ENCODE measurements around the gene UAP1L1.
A peak's percentile ranks its signal among the peaks of the same experiment; 100 is the strongest.
"Not testable (repeated sequence)": the region's sequence is repeated elsewhere in the genome, so short reads cannot be mapped to it uniquely, and the experiment has no call there.

UAP1L1 gene, protein sequence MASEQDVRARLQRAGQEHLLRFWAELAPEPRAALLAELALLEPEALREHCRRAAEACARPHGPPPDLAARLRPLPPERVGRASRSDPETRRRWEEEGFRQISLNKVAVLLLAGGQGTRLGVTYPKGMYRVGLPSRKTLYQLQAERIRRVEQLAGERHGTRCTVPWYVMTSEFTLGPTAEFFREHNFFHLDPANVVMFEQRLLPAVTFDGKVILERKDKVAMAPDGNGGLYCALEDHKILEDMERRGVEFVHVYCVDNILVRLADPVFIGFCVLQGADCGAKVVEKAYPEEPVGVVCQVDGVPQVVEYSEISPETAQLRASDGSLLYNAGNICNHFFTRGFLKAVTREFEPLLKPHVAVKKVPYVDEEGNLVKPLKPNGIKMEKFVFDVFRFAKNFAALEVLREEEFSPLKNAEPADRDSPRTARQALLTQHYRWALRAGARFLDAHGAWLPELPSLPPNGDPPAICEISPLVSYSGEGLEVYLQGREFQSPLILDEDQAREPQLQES

DNA sequence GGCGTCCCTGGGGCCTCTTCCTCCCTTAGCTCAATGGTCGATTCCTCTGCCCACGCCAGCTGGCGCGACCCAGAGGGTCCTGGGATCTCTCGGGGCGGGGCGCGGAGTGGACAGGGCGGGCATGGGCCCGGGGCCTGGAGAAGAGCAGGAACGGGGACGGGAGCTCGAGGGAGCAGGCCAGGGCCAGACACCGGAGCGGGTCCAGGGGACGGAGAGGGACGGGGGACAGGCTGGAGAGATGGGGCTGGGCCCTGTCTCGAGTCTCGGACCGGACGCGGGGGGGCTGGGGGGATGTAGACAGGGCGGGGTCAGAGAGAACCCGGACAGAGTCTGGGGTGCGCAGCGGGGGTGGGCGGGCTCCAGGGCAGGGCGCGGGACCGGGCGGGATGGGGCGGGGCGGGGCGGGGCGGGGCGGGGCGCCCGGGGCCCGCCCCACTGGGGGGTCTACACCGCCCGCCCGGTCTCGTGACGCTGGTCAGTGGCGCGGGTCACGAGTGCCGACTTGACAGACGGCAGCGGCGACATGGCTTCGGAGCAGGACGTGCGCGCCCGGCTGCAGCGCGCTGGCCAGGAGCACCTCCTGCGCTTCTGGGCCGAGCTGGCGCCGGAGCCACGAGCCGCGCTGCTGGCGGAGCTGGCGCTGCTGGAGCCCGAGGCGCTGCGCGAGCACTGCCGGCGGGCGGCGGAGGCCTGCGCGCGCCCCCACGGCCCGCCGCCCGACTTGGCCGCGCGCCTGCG, at the start of gene UAP1L1:
Gene UAP1L1, plus strand, starts transcription at position 508 of the 738 bp plus-strand sequence. Its CDS starts 16 bp downstream, at position 524.
- DNase-seq = peak; percentile 27 to 34

- peak; percentile 47 to 70 for DNase-seq
Observed at GRCh38 chr9:137028263-137029057, 48.9 kb upstream of the UAP1L1 start.

DNA sequence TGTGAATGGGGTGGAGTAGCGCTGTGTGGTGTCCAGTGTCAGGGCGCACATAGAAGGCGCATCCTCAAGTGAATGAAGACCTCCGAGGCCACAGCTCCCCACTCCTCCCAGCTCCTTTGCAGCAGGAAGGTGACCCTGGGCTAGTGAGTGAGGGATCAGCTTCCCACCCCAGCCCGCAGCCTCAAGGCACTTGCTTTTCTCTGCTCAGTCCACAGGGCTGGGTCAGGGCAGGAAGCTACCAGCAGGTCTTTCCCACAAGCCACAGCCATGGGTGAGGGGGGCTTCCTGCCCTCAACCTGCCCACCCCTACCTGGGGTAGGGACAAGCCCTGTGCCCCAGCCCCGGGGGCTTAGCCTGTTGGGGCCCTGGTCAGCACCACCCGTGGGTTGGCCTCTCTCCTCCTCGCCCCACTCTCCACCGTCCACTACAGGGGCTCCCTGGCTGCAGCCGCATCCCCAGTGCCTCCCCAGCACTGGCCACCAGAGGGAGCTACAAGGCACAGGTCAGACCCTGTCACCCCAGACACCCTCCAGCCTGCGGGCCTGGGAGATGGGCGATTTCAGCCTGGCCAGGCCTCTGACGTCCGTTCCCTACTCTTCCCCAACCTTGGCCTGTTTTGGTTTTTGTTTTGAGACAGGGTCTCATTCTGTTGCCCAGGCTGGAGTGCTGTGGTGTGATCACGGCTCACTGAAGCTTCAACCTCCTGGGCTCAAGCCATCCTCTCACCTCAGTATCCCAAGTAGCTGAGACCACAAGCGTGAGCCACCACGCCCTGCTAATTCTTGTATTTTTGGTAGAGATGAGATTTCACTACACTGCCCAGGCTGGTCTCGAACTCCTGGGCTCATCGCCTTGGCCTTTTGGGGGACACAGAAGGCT, 48.0 kb upstream of the UAP1L1 start:
- DNase-seq = peak; percentile 50 to 74

DNA sequence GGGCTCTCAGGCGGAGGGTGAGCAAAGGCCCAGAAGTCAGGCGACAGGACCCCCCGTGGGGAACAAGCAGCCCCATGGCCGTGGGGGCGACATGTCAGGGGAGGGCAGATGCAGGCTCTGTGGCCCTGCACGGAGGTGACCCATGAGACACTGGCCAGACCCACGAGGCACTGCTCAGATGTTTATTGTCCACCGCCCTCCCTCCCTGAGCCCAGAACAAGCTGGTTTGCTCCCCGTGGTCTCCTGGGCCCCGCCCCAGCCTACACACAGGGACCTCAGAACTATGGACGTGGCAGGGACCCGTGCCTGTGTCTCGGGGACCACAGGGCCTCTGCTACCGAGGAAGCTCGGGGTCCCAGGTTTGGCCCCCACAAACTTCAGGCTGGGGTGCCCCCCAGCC, 47.3 kb upstream of the UAP1L1 start:
- DNase-seq = no peak

DNA sequence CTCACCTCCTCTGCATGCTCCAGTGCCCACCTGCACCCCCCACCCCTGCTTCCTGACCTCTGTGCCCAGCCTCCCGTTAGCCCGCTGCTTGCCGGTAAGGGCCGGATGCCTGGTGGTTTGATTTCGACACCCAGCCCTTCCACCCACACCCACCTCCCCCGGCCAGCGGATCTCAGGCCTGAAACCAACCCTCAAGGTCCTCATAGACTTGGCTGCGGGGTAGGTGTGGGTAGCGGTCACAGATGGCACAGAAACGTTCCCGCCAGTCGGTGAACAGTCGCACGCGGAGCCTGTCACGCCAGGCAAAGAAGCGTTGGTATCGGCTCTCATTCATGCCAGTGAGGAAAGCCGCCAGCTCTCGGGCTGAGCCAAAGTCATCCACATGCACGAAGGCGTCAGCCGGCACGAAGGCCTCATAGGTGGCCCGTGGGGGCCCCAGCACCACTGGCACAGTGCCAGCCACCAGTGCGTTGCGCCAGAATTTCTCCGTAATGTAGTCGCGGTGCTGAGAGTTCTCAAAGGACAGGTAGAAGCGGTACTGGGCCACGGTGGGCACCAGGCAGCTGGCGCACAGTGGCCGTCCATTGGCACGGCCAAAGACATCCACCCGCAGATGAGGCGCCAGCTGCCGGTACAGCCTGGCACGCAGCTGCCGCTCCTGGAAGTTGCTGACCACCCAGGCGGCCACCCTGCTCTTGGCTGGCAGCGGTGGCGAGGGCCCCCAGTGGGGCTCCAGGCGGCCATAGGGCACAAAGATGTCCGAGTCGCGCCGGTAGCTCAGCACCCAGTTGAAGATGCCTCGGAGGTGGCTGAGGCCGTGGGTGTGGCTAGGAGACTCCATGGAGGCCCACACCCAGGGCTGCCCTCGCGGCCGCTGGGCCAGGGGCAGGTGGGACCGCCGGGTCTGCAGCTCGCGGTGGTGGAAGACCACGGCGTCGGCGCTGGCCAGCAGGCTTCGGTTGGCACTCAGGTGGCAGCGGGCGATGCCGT, 46.5 kb upstream of the UAP1L1 start:
- DNase-seq = peak in 1 of 2 experiments; percentile 34

DNA sequence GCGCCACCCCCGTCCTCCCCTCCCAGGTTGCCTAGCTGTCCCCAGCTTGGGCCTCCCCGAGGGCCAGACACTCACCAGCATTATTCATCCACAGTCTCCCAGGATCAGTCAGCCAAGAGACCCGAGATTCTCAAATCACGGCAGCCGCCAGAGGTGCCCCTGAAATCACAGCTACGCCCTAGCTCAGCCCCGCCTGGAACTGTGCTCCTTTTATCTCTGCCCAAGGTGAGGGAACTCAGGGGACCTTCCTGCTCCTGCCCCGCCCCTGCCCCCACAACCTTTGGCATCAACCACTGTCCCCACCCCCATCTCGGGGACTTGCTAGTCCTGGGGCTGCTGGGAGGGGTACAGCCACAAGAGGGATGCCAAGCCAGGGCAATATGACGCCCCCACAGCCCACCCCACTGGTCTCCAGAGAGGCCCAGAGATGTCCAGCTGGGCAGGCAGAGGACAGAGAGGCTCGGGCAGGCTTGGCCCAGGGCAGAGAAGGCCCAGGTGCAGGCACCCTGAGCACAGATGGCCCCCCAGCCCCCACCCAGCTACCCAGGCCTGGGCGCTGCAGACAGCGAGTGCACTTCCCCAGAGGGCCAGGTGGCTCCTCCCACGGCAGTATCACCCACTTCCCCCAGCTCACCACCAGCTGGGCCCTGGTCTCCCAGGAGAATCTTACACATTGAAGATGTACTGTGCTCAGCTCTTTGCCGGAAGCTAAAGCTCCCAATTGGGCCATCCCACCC, 45.2 kb upstream of the UAP1L1 start, which contains the start of gene FUT7:
Gene FUT7, minus strand, starts transcription at position 185 of the 737 bp plus-strand sequence. Its CDS starts 97 bp downstream, at position 88.
- no peak for DNase-seq

GRCh38 chr9:137032858-137033257, 44.5 kb upstream of the UAP1L1 start:
- no peak for DNase-seq

DNA sequence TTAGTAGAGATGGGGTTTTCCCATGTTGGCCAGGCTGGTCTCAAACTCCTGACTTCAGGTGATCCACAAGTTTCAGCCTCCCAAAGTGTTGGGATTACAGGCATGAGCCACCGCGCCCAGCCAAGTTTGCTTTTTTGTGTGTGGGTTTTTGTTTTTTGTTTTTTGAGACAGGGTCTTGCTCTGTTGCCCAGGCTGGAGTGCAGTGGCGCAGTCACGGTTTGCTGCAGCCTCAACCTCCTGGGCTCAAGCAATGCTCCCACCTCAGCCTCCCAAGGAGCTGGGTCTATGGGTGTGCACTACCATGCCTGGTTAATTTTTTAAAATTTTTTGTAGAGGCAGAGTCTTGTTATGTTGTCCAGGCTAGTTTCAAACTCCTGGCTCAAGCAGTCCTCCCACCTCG, 43.8 kb upstream of the UAP1L1 start:
- DNase-seq = not testable (repeated sequence)

DNA sequence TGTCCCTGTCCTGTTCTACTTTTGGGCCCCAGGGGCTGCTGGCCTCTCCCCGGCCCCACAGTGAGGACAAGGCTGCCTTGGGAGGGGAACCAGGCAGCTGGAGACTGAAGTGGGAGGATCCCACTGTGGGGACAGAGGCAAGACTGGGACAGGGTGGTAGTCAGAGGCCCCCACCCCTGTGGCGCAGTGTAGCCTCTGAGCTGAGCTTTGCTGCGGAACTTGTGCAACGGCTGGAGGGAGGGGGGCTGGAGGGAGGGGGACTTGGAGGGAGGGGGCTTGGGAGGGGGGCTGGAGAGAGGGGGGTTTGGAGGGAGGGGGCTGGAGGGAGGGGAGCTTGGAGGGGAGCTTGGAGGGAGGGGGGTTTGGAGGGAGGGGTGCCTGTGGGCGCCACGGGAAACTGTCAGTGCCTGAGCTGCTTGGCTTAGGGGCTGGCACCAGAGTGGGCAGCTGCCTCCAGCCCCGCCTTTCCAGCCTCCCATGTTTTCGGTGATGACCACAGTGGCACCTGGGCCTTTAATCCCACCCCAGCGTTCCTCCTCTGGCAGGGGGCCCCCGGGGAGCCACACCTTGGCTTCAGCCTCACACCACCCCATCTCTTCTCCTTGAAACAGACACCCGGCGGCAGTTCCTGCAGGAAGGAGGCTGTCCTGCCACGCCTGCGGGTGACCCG, 43.1 kb upstream of the UAP1L1 start:
- DNase-seq = no peak

GRCh38 chr9:137034709-137035506, 42.4 kb upstream of the UAP1L1 start:
- peak; percentile 81 to 88 for DNase-seq

GRCh38 chr9:137035507-137035834, 41.8 kb upstream of the UAP1L1 start:
- DNase-seq = no peak

- DNase-seq = no peak
Observed at GRCh38 chr9:137035937-137036336, 41.4 kb upstream of the UAP1L1 start.

DNA sequence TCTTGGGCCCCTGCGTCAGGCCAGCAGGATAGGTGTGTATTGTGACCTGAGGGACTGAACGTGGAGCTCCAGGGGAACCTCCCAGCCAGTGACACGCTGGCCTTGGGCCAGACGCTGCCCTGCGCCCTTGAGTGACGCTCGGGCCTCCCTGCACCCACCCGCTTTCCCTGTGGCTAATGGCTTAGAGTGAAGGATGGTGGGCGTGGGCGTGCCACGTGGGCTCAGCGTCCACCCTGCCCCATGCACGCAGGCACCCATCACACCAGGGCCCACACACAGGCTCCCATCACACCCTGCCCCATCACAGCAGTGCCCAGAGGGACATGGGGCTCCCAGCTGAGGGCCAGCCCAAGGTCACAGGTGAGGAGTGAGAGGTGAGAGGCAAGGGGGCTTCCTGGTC, 40.3 kb upstream of the UAP1L1 start:
- no peak for DNase-seq

GRCh38 chr9:137037483-137037882, 39.8 kb upstream of the UAP1L1 start:
- no peak for DNase-seq

GRCh38 chr9:137038916-137039315, 38.4 kb upstream of the UAP1L1 start:
- DNase-seq = no peak

DNA sequence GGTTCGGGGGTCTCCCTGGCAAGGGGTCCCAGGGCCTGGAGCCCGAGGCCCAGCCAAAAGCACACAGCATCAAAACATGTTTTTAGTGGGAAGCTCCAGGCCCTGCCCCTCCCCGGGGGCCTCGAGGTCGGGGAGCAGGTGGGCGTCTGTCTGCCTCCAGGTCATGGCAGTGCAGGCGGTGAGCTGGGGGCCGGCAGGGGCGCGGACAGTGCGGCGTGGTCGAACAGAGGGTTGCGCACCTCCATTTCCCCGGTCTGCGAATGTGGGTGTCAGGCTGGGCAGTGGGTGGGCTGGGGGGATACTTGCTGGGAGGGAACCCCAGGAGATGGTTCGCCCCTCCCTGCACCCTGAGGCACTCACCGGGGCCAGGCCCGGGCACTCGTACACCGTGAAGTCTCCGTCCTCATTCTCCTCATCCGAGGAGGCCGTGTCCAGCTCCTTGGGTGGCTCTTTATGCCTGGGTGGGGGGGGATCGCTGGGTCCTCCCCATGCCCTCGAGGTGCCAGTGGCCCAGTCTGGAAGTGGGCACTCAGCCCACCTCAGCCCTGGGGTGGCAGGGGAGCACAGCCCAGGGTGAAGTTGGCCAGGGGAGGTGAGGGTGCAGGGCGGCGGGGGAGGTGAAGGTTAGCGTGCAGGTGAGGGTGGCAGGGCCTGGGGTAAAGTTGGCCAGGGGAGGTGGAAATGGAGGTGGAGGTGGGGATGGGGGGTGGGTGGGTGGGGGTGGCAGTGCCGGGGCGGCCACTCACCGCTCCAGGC, 37.5 kb upstream of the UAP1L1 start:
- DNase-seq = no peak

DNA sequence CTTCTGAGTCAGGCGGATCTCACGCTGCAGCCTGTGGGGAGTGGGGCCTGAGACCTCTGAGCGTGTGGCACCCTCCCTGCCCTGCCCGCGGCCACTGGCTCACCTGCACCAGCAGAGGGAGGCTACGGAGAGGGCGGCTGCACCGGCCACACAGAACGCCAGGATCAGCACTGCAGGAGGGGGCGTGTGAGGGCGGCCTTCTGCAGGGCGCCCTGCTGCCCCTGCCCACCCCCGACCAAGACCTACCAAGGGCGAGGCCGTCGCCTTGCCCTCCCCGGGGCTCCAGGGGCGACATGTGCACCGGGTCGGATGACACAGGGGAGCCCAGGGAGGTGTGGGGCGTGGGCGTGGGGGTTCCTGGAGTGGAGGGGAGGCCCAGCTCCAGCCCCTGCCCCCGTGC, 36.7 kb upstream of the UAP1L1 start:
- DNase-seq = no peak

DNA sequence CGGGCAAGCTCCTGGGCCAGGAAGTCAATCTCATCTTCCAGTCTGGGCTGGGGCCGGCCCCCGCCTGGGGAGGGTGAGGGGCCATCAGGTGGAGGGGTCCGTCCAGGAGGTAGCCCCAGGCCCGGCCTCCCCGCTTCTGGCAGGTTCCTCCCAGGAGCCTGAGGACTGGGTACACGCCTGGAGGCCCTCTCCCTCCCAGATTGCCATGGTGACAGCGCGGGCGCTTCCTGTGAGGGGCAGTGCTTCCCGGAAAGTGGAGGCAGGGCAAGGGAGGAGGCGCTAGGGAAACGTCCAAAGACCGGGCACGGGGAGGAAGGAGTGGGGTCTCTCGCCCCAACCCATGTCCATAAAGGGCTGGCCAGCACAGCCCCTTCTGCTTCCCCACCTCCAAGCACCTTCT, 36.2 kb upstream of the UAP1L1 start:
- no peak for DNase-seq
